NB4 (cell line): Measurements from ENCODE around the gene BTG1.

Experiments used
- DNase-seq: peaks from one replicate; pipeline ENCODE4 v3.0.0; 2010; ENCODE audit warnings: low read depth
- H3K4me3 ChIP-seq: one replicate; pipeline ENCODE4 v1.5.1; 2011; ENCODE audit warnings: mild to moderate bottlenecking, low read depth, low read length, moderate library complexity
- MYC ChIP-seq: IDR thresholded peaks from 2 replicates; pipeline ENCODE4 v1.6.1; 2011; ENCODE audit warnings: low read depth, low read length
- POLR2A ChIP-seq: IDR thresholded peaks from 2 replicates; pipeline ENCODE4 v1.6.1; 2011; ENCODE audit warnings: mild to moderate bottlenecking; ENCODE audit not compliant: insufficient read length; ENCODE audit errors: extremely low read depth
- TF ChIP-seq, protein P1 (sequence below): IDR thresholded peaks from one replicate; pipeline ENCODE4 v1.5.1; 2012; ENCODE audit warnings: low read depth, low read length
- TF ChIP-seq, protein P2 (sequence below): IDR thresholded peaks from 2 replicates; pipeline ENCODE4 v1.6.1; 2011; ENCODE audit warnings: low read depth, low read length

Gene BTG1

DNA sequence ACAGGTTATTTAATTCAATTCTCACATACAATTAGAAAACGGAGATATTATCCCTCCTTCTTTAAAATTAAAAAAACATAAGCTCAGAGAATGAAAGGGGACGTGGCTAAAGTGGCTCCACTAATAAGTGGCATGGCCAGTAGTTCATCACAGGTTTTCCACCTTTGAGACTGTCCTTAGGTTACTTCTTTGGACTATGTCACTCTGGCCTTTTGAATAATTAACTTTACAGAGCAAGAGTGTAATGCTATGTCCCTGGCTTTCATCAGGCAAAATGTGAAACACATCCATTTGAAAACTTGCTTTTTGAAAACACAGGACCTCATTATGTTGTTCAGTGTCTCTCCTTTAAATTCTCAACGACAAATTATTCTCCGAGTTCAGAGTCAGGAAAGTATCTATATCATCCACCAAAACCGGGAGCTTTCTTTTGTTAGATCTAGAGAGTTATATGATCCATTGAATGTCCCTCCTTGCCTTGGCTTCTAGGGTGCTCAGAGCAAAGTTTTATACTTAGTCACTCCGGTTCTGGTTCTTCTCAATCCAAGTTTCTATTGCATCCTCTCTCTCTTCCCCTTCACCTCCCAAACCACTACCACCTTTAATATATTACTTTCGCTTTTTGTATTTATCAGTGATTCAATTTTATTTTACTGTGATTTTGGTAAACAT is 43.0 kb upstream of the BTG1 start:
- H3K4me3 ChIP-seq: no peak overlapping the region
- no peak for DNase-seq
- no peak for TF ChIP-seq MYC
- TF ChIP-seq, protein P1, sequence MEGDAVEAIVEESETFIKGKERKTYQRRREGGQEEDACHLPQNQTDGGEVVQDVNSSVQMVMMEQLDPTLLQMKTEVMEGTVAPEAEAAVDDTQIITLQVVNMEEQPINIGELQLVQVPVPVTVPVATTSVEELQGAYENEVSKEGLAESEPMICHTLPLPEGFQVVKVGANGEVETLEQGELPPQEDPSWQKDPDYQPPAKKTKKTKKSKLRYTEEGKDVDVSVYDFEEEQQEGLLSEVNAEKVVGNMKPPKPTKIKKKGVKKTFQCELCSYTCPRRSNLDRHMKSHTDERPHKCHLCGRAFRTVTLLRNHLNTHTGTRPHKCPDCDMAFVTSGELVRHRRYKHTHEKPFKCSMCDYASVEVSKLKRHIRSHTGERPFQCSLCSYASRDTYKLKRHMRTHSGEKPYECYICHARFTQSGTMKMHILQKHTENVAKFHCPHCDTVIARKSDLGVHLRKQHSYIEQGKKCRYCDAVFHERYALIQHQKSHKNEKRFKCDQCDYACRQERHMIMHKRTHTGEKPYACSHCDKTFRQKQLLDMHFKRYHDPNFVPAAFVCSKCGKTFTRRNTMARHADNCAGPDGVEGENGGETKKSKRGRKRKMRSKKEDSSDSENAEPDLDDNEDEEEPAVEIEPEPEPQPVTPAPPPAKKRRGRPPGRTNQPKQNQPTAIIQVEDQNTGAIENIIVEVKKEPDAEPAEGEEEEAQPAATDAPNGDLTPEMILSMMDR: no peak
- TF ChIP-seq, protein P2, sequence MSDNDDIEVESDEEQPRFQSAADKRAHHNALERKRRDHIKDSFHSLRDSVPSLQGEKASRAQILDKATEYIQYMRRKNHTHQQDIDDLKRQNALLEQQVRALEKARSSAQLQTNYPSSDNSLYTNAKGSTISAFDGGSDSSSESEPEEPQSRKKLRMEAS: no peak
- TF ChIP-seq POLR2A: no peak

- no peak overlapping the region for H3K4me3 ChIP-seq
- no peak for DNase-seq
- TF ChIP-seq, protein P1: no peak
- TF ChIP-seq, protein P2: no peak
- TF ChIP-seq MYC (no peak), POLR2A (no peak)
Measured at GRCh38 chr12:92186038-92186470, 40.4 kb upstream of the BTG1 start.

GRCh38 chr12:92185052-92185451 is 39.4 kb upstream of the BTG1 start:
- H3K4me3 ChIP-seq: no peak overlapping the region
- no peak for TF ChIP-seq POLR2A
- TF ChIP-seq, protein P2: no peak
- TF ChIP-seq, protein P1: no peak
- no peak for TF ChIP-seq MYC
- peak; percentile 19 for DNase-seq

- no peak for DNase-seq
- H3K4me3 ChIP-seq: no peak overlapping the region
- no peak for TF ChIP-seq POLR2A
- TF ChIP-seq, protein P2: no peak
- no peak for TF ChIP-seq MYC
- TF ChIP-seq, protein P1: no peak
Measured at GRCh38 chr12:92183575-92183974, 37.9 kb upstream of the BTG1 start.

DNA sequence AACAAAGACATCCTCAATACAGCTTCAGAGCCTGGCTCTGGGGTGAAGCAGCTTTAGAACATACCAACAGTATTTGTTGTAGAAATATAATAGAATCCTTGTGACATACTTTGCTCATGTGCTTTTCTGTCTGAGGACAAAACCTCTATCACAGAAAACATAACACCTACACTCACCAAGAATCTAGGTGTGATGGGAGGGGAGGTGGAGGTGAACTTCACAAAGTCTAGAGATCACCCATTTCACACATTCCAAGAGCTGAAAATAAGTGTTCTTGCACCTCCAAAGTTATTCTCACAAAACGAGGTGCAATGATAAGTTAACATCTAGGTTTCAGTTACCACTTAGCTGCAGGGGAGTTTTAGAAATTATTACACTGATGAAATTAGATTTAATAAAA is 32.7 kb upstream of the BTG1 start:
- TF ChIP-seq MYC: no peak
- TF ChIP-seq, protein P2: no peak
- TF ChIP-seq, protein P1: no peak
- TF ChIP-seq POLR2A: no peak
- DNase-seq: no peak
- H3K4me3 ChIP-seq: no peak overlapping the region
